ENCODE results near the gene MBD6. TPM values are rescaled to one million over a fixed set of nuclear protein-coding genes. Genes with fewer than 3 reads are reported as not detected.
A peak's percentile ranks its signal among the peaks of the same experiment; 100 is the strongest.

MBD6 gene
- total and polyA plus RNA-seq, 2 of the 8 experiments (the other 6 are each of a cell fraction or from before 2014, with no cell fraction given) = 3.9 to 32.3 TPM

- no peak for TF ChIP-seq CTCF (IDR thresholded peaks at IDR 0.05; ENCODE audit: control extremely low read depth in 1 of 3, insufficient read depth in 1 of 3, low read depth in 1 of 3, low read length in 3 of 3)
- TF ChIP-seq SP2 (IDR thresholded peaks at IDR 0.05; ENCODE audit: low read length) = no peak
- no peak for TF ChIP-seq MAX (IDR thresholded peaks at IDR 0.05)
- TF ChIP-seq PHF8 (conservative IDR thresholded peaks at IDR 0.05; ENCODE audit: low read depth, low read length) = peak; percentile 61; the same call in 1 of the 2 replicates
- TF ChIP-seq ATF3 (IDR thresholded peaks at IDR 0.05; ENCODE audit: insufficient read depth, low read depth, low read length) = no peak
- TF ChIP-seq TAF1 (IDR thresholded peaks at IDR 0.05; ENCODE audit: low read depth, low read length) = no peak
- peak; percentile 77; the same call in 1 of the 2 replicates for TF ChIP-seq RBBP5 (IDR thresholded peaks at IDR 0.05; ENCODE audit: borderline replicate concordance, low read depth, low read length)
- no peak for TF ChIP-seq HDAC2 (IDR thresholded peaks at IDR 0.05; ENCODE audit: borderline replicate concordance in 1 of 2, low read depth in 2 of 2, low read length in 2 of 2)
- TF ChIP-seq SIN3A (conservative IDR thresholded peaks at IDR 0.05 in 1 of 2, IDR thresholded peaks at IDR 0.05 in 1 of 2; ENCODE audit: low read depth in 1 of 2, low read length in 2 of 2) = peak in 1 of 2 experiments; percentile 83; a peak in 2 of 4 replicates
- no peak for TF ChIP-seq POU5F1 (IDR thresholded peaks at IDR 0.05; ENCODE audit: low read depth, low read length)
- TF ChIP-seq SRF (IDR thresholded peaks at IDR 0.05; ENCODE audit: low read depth, low read length) = no peak
- TF ChIP-seq NANOG (IDR thresholded peaks at IDR 0.05; ENCODE audit: insufficient read depth, low read depth, low read length, poor library complexity, severe bottlenecking) = no peak
- no peak for TF ChIP-seq SP4 (IDR thresholded peaks at IDR 0.05; ENCODE audit: low read length)
- TF ChIP-seq TBP (IDR thresholded peaks at IDR 0.05; ENCODE audit: low read depth, low read length) = no peak
- no peak for TF ChIP-seq BCL11A (IDR thresholded peaks at IDR 0.05; ENCODE audit: low read depth in 2 of 2, low read length in 2 of 2)
- no peak for TF ChIP-seq SUZ12 (IDR thresholded peaks at IDR 0.05; ENCODE audit: low read length)
- TF ChIP-seq E2F6 (IDR thresholded peaks at IDR 0.05) = no peak
- peak; percentile 55 for TF ChIP-seq SAP30 (IDR thresholded peaks at IDR 0.05; ENCODE audit: insufficient read depth, insufficient replicate concordance, low read length)
- no peak for TF ChIP-seq JUND (IDR thresholded peaks at IDR 0.05; ENCODE audit: low read length)
Observed at GRCh38 chr12:57522887-57523705, 472 bp downstream of the MBD6 start (continued).

All from H1 (cell line).